Measurements from ENCODE around the gene PRPF40A.

PRPF40A gene

DNA sequence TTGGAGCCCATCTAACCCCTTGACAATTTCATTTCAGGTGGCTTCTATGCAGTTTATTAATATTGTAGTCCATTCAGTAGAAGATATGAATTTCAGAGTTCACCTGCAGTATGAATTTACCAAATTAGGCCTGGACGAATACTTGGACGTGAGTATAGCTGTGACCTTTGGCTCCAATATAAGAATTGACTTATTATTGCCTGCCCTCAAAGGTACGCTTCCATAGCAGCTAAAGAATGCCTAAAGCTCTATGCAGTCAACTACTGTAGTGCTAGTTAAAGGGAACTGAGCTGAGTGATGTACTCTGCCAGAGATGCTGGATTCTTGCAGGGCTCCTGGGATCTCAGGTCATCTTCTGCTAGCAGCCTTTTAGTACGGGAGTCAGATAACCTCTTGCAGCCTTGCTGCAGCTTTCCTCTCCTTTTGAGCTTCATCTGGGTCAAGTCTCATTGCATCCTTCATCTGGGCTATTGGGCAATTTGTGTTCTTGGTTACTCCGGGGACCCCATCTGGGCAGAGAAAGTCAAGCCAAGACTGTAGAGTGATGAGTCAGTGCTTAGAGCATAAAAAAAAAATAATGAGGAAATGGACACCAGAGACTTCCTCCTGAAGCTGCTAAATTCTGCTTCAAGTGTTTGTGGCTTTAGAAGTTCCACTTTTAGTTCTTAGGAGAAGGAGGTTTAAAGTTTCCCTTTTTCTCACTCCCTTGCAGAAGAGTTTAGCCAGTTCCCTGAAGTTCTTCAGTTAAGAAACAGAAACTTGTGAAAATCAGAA is 105.6 kb downstream of the PRPF40A start:
- peak; percentile 19 for TF ChIP-seq FOXP2 (optimal IDR thresholded peaks at IDR 0.05; ENCODE audit: borderline replicate concordance, extremely low read depth, extremely low read length, insufficient read depth)
- TF ChIP-seq POLR2AphosphoS5 (IDR thresholded peaks at IDR 0.05; ENCODE audit: low read depth, low read length) = no peak
- TF ChIP-seq REST (IDR thresholded peaks at IDR 0.05; ENCODE audit: insufficient read depth in 1 of 2, low read depth in 2 of 2, low read length in 2 of 2) = no peak
- no peak for TF ChIP-seq TAF1 (IDR thresholded peaks at IDR 0.05; ENCODE audit: borderline replicate concordance, insufficient read depth, low read length)
- TF ChIP-seq SIN3A (IDR thresholded peaks at IDR 0.05; ENCODE audit: borderline replicate concordance, insufficient read depth, low read length) = no peak

- TF ChIP-seq FOXP2 (optimal IDR thresholded peaks at IDR 0.05; ENCODE audit: borderline replicate concordance, extremely low read depth, extremely low read length, insufficient read depth) = no peak
- TF ChIP-seq SIN3A (IDR thresholded peaks at IDR 0.05; ENCODE audit: borderline replicate concordance, insufficient read depth, low read length) = no peak
- no peak for TF ChIP-seq REST (IDR thresholded peaks at IDR 0.05; ENCODE audit: insufficient read depth in 1 of 2, low read depth in 2 of 2, low read length in 2 of 2)
- no peak for TF ChIP-seq POLR2AphosphoS5 (IDR thresholded peaks at IDR 0.05; ENCODE audit: low read depth, low read length)
- no peak for TF ChIP-seq TAF1 (IDR thresholded peaks at IDR 0.05; ENCODE audit: borderline replicate concordance, insufficient read depth, low read length)
Observed at GRCh38 chr2:152609699-152610098, 107.6 kb downstream of the PRPF40A start.

DNA sequence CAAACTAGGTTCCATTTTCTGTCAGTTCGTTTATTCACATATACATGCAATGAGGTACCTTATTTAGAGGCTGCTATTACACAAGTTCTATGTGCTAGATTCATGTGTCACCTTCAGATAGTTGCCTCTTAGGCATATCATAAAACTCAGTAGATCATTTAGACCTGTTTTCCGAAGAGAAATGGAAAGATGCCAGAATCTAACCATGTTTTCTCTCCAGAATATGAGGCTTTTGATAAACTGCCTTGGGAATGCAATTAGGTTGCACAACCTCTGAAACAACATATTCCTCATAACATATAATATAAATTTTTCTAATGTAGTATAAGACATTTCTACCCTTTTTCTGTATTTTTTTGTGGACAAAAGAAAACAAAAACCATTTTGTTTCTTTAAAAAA is 108.1 kb downstream of the PRPF40A start:
- TF ChIP-seq SIN3A (IDR thresholded peaks at IDR 0.05; ENCODE audit: borderline replicate concordance, insufficient read depth, low read length) = no peak
- TF ChIP-seq FOXP2 (optimal IDR thresholded peaks at IDR 0.05; ENCODE audit: borderline replicate concordance, extremely low read depth, extremely low read length, insufficient read depth) = no peak
- TF ChIP-seq TAF1 (IDR thresholded peaks at IDR 0.05; ENCODE audit: borderline replicate concordance, insufficient read depth, low read length) = no peak
- TF ChIP-seq POLR2AphosphoS5 (IDR thresholded peaks at IDR 0.05; ENCODE audit: low read depth, low read length) = no peak
- TF ChIP-seq REST (IDR thresholded peaks at IDR 0.05; ENCODE audit: insufficient read depth in 1 of 2, low read depth in 2 of 2, low read length in 2 of 2) = no peak

- TF ChIP-seq TAF1 (IDR thresholded peaks at IDR 0.05; ENCODE audit: borderline replicate concordance, insufficient read depth, low read length) = no peak
- no peak for TF ChIP-seq POLR2AphosphoS5 (IDR thresholded peaks at IDR 0.05; ENCODE audit: low read depth, low read length)
- TF ChIP-seq SIN3A (IDR thresholded peaks at IDR 0.05; ENCODE audit: borderline replicate concordance, insufficient read depth, low read length) = no peak
- no peak for TF ChIP-seq REST (IDR thresholded peaks at IDR 0.05; ENCODE audit: insufficient read depth in 1 of 2, low read depth in 2 of 2, low read length in 2 of 2)
- TF ChIP-seq FOXP2 (optimal IDR thresholded peaks at IDR 0.05; ENCODE audit: borderline replicate concordance, extremely low read depth, extremely low read length, insufficient read depth) = no peak
Observed at GRCh38 chr2:152607793-152608300, 109.4 kb downstream of the PRPF40A start.
